ENCODE results near the gene GPR3.
"Not testable (repeated sequence)": the region's sequence is repeated elsewhere in the genome, so short reads cannot be mapped to it uniquely, and the experiment has no call there.

DNA sequence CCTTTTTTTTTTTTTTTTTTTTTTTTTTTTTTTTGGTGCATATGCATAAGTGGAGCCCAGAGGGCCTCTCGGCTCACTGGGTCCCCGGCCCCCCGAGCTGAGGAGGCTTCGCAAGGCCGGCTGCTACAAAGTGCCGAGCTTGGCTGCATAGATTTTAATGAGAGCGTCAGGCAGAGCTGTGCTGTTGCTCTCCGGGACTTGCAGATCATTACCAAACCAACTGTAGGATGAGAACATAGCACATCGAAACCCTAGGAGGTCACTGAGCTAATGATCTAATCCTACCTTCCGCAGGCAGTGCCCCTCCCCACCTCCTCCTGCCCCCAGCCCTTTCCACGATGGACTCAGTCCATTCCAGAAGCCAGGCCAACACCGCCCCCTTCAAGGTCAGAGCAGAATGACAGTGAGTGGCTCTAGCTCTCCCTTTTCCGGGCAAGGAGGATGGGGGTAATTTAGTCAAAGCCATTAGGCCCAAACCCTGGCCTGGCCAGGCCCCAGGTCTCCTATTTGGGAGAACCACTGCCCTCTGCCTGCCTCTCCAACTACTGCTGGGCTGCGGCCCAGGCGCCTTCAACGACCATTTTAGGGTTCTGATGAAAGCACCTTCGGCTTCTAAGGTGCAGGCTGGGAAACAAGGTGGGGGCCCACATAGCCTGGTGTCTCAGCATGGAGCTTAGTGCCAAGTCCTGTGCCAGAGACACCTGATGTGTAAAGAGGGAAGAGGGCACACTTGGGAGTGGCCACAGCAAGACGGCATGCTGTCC, 13.4 kb downstream of the GPR3 start:
- TF ChIP-seq POLR2A (IDR thresholded peaks at IDR 0.05; ENCODE audit: low read depth, low read length); POLR2AphosphoS5 (IDR thresholded peaks at IDR 0.05; ENCODE audit: insufficient read depth, low read depth, low read length): not testable (repeated sequence)
- TF ChIP-seq, protein P1, sequence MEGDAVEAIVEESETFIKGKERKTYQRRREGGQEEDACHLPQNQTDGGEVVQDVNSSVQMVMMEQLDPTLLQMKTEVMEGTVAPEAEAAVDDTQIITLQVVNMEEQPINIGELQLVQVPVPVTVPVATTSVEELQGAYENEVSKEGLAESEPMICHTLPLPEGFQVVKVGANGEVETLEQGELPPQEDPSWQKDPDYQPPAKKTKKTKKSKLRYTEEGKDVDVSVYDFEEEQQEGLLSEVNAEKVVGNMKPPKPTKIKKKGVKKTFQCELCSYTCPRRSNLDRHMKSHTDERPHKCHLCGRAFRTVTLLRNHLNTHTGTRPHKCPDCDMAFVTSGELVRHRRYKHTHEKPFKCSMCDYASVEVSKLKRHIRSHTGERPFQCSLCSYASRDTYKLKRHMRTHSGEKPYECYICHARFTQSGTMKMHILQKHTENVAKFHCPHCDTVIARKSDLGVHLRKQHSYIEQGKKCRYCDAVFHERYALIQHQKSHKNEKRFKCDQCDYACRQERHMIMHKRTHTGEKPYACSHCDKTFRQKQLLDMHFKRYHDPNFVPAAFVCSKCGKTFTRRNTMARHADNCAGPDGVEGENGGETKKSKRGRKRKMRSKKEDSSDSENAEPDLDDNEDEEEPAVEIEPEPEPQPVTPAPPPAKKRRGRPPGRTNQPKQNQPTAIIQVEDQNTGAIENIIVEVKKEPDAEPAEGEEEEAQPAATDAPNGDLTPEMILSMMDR (IDR thresholded peaks at IDR 0.05; ENCODE audit: extremely low read depth in 1 of 2, insufficient read depth in 1 of 2, low read depth in 1 of 2, low read length in 2 of 2), result not testable (repeated sequence)
